Stimulated activated CD8-positive, alpha-beta memory T cell treated with anti-CD3 and anti-CD28 coated beads, Interleukin-4, amount 100 ng/mL, for 48 hours (primary cell): ENCODE results near the gene CHD2.
"Not testable (repeated sequence)": the region's sequence is repeated elsewhere in the genome, so short reads cannot be mapped to it uniquely, and the experiment has no call there.

Source experiments
- DNase-seq: peaks from one replicate; pipeline ENCODE4 v3.0.0-alpha.2; 2020

The CHD2 gene

DNA sequence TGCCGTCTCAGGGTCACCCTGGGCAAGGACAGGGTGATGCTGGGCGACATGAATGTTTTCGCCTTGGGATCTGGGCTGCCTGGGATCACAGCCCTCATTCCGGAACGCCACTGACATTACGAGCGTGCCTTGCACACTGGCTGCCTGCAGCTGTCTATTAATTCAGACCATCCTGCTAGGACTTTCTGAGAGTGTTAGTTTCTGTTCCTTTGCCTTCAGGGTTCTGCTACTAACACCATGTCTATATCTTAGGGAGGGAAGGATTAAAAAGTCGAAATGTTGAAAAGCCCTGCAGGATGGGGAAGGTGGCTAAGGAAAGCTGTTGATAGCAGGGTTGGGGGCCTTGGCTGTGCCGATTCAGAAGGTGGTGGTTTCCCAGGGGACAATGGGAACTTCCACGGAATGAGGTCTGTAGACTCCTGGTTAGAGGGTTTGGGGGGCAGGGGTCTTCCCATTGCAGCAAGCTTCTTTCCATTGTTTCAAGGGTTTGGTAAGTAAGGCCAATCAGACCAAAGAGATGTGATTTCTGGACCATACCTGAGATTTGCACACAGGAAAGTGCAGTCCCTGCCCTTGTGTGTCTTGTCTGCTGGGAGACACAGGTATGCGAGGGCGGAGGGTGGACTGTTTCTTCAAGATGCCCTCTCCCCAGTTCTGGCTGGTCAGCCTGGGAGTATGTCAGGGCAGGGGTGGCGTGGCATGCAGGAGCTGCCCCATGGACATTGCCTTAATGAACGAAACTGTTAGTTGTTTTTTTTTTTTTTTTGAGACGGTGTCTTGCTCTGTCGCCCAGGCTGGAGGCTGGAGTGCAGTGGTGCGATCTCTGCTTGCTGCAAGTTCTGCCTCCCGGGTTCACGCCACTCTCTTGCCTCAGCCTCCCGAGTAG, 137.9 kb downstream of the CHD2 start:
- no peak for DNase-seq

GRCh38 chr15:93039562-93040287, 139.6 kb downstream of the CHD2 start:
- not testable (repeated sequence) for DNase-seq

- DNase-seq = no peak
Measured at GRCh38 chr15:93040288-93041158, 140.4 kb downstream of the CHD2 start.

DNA sequence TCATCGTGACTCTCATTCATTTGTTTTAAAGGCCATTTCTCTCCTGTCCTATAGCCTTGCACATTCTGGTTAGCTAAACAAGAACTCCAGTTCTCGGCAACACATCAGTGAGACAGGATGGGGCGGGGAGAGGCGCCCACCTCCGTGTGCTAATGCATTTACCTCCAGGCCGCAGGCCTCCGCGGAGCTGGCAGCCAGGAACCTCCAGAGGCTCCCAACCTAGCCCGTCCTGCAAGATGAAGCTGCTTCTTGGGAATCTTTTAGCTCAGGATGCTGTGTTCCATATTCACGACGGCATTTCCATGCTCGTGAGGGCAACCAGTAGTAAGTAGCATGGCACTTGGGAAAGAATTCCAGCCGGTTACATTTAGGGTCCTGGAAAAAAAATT, 141.0 kb downstream of the CHD2 start:
- DNase-seq = no peak

DNA sequence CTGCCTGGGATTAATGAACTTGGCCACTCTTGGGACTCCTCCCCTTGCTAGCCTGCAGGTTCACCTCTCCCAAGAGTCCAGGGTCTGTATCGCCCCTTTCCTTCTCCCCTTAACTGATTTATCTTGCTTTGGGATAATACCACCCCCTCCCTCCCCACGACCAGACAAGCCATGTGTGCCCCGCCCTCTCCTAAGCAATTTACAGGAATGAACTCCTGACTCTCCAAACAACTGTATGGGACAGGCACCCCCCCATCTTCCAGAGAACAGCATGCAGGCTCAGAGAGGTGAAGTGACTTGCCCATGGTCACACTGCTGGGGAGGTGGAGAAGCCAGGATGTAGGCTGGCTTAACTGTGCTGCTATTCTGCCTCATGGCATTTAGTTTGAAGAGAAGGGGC, 142.1 kb downstream of the CHD2 start:
- no peak for DNase-seq

GRCh38 chr15:93042691-93043378, 142.7 kb downstream of the CHD2 start:
- no peak for DNase-seq

- DNase-seq = no peak
Measured at GRCh38 chr15:93043621-93044300, 143.6 kb downstream of the CHD2 start.

GRCh38 chr15:93044301-93045190, 144.4 kb downstream of the CHD2 start:
- DNase-seq = no peak

GRCh38 chr15:93045191-93045785, 145.2 kb downstream of the CHD2 start:
- no peak for DNase-seq

DNA sequence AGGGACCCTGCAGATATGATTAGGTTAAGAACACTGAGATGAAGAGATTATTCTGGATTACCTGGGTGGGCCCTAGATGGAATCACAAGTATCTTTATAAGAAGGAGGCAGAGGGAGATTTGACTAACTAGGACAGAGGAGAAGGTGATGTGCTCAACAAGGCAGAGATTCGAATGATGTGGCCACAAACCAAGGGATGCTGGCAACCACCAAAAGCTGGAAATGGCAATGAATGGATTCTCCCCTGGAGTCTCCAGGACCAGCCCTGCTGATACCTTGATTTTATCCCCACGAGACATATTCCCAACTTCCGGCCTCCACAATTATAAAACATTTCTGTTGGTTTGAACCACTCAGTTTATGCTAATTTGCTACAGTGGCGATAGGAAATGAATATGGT, 146.0 kb downstream of the CHD2 start:
- DNase-seq = no peak

- no peak for DNase-seq
Measured at GRCh38 chr15:93046721-93047120, 146.6 kb downstream of the CHD2 start.

DNA sequence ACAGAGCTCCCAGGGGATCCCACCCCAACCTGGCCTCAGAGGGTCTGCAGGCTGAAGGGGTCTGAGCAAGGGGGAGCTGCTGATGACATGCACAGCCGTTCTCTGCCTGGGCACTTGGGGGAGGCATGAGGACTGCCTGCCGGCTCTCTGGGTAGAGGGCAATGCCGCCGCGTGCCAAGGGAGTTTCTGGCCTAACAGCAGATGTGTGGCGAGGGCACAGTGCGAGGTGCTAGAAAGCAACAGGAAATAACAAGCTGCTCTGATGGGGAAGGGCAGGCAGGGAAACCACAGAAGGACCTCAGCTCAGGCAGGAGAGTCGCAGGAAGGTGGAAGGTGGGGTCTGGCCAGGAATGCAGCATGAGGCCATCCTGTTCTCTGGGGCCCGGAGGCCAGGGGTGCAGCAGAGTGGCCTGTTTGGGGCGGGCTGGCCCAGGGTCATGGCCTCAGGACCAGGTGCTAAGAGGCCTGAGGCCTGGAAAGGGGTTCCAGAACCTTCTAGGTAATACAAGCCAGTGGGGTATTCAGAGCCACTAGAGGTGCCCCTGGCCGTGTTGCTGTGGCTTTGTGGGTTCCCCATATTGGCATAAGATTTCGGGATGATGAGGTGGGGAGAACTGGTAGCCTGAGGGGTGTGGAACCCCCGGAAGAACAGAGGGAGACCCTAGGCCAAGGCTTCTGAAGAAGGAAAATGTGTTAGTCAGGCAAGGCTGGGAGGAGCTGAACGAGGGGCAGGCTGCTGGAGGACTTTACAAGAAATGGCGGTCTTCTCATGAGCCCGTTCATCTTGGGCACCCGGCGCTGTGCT, 147.7 kb downstream of the CHD2 start:
- DNase-seq = no peak

DNA sequence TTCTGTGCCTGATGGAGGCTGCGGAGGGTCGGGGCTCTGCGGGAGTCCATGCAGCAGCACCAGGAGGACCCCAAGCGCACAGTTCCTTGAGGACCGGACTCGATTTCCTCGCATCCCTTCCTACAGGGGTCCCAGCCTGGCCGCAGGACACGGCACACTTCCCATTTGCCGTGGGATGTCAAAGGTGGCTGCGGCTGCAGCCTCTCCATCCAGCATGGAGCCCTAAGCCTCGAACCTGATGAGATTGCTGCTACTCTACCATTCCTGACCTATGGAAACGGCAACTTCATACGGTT, 148.2 kb downstream of the CHD2 start:
- no peak for DNase-seq

- no peak for DNase-seq
Measured at GRCh38 chr15:93048759-93049161, 148.6 kb downstream of the CHD2 start.

GRCh38 chr15:93049233-93049632, 149.1 kb downstream of the CHD2 start:
- DNase-seq = no peak

DNA sequence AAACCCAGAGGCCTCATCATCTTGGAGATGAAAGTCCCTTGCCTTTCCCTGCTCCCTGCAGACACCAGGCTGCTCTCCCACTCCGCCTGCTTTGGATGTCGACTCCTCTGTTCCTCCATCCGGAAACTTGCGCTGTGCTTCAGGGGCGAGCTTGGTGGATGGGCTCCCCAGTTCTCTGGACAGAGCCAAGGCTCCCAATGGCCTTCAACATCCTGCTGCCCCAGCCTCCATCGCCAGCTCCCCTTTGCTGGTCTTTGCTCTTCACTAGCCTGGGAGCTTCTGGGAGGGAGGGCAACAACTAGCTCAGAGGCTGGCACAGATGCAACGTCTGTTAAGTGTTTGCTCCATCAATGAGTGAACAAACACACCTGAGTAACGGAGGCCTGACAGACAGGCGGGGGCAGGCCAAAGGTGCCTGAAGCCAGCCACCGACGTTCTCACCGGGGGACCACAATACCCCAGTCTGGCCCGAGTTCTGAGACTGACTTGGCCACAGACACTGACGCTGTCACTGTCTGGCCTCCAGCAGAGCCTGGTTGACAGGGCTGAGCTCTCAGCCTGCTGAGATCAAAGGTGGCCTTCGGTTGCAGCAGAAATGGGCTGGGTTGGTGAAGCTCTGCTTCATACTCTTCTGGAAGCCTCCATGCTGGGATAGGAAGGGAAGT, 149.9 kb downstream of the CHD2 start:
- DNase-seq = no peak

DNA sequence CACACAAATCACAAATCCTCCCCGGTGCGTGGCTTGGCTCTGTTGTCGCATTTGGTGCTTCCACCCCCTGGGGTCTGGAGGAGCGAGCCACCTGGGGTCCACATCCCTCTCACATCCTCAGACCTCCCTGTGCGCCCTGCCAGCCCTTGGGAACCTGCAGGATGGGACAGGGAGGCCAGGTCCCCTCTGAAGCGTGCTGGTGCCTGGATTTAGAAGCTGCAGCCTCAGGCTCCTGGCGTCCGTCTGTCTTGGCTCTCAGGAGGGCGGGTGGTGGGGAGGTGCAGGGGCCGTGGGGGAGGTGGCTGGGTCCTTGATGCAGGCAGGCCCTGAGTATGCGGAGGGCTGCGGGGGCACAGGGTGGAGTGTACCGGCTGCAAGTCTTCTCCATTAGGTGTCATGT, 150.5 kb downstream of the CHD2 start:
- DNase-seq = no peak

DNA sequence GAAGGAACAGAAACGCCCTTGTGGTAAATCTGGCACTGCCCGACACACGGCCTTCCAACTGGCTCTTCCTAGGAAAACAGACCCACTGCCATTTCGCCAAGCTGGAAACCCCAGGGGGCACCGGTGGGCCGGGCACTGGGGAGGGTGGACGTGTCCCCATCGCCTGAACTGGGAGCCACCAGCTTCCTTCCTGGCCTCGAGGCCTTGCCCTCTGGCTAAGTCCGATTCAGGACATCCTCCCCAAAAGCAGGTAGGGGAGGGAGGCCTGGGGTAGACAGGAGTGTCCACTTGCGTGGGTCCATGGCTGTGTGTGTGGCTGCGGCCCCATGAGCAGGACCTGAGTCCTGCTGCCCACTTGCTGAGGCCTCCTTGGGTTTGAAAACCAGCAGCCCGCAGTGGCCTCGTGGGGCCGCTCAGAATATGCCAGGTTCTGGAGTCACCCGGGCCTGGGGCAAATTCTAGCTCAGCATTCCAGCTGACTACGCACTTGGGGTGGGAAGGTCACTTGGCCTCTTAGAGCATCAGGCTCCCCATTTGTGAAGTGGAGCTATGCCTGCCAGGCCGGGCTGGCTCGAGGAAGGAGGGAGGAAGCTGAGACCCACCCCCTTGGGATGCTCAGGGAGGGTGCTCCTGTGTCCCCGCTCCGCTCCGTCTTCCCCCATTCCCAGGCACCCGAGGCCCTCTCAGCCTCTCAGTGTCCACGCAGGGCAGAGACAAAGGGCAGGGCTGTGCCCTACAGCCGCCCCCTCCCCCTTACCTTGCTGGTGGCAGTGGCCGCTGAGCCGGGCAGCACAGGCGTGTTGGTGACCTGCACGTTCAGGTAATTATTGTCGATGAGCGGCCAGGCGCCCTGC, 151.3 kb downstream of the CHD2 start:
- DNase-seq = no peak
